Vagina (tissue), 2 donors: Measurements from ENCODE around the gene DEFB132.

Experiments
- POLR2A ChIP-seq, 2 donors: fragments of 450-650 bp; IDR thresholded peaks; one replicate each; pipeline ENCODE4 v1.6.1; 2017; ENCODE audit warnings: antibody characterized with exemption in 2 of 2, mild to moderate bottlenecking in 2 of 2, moderate library complexity in 2 of 2
- POLR2AphosphoS5 ChIP-seq, 2 donors: sonication (generic); formaldehyde crosslinking; IDR thresholded peaks; one replicate each; pipeline ENCODE4 v1.9.0; 2017; ENCODE audit warnings: antibody characterized with exemption in 2 of 2, mild to moderate bottlenecking in 2 of 2, low read depth in 1 of 2; ENCODE audit not compliant: insufficient read depth in 1 of 2
- TF ChIP-seq, protein P1 (sequence below), 3 experiments: fragments of 450-650 bp in 2 of 3; fragments of 200-600 bp in 1 of 3; sonication (generic) in 1 of 3; IDR thresholded peaks; one replicate each; pipeline ENCODE4 v1.5.1; 2017 to 2019; ENCODE audit warnings: antibody characterized with exemption in 3 of 3, mild to moderate bottlenecking in 2 of 3, moderate library complexity in 2 of 3

DNA sequence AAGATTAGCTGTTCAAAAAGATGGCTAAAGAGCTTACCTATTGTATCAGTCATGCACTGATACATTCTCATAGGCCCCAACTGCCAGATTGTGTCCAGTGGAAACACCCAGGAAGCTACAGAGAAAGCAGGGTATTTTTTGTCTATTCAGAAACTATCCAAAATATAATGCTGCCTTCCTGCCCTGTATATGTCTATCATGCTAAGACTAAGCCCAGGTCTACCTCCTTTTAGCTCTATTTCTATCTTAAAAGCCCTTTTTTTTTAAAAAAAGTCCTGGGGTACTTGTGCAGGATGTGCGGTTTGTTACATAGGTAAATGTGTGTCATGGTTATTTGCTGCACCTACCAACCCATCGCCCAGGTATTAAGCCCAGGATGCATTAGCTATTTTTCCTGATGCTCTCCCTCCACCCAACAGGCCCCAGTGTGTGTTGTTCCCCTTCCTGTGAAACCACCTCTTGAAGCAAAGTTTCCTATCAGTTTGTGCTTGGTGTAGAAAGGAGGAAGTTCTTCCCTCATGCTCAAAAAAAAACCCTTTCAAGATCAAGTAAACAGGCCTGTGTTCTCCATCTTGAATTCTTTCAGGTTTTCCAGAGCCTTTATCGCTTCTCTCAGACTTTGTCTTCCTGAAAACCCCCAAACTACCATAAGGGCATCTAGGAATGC is 30.0 kb upstream of the DEFB132 start:
- TF ChIP-seq, protein P1, sequence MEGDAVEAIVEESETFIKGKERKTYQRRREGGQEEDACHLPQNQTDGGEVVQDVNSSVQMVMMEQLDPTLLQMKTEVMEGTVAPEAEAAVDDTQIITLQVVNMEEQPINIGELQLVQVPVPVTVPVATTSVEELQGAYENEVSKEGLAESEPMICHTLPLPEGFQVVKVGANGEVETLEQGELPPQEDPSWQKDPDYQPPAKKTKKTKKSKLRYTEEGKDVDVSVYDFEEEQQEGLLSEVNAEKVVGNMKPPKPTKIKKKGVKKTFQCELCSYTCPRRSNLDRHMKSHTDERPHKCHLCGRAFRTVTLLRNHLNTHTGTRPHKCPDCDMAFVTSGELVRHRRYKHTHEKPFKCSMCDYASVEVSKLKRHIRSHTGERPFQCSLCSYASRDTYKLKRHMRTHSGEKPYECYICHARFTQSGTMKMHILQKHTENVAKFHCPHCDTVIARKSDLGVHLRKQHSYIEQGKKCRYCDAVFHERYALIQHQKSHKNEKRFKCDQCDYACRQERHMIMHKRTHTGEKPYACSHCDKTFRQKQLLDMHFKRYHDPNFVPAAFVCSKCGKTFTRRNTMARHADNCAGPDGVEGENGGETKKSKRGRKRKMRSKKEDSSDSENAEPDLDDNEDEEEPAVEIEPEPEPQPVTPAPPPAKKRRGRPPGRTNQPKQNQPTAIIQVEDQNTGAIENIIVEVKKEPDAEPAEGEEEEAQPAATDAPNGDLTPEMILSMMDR (IDR thresholded peaks at IDR 0.05), result no peak
- TF ChIP-seq POLR2AphosphoS5 (IDR thresholded peaks at IDR 0.05; ENCODE audit: insufficient read depth in 1 of 2, low read depth in 1 of 2), result no peak
- TF ChIP-seq POLR2A (IDR thresholded peaks at IDR 0.05), result no peak
